Measurements from ENCODE around the gene UST.
"Not testable (repeated sequence)": the region's sequence is repeated elsewhere in the genome, so short reads cannot be mapped to it uniquely, and the experiment has no call there.

Gene UST

DNA sequence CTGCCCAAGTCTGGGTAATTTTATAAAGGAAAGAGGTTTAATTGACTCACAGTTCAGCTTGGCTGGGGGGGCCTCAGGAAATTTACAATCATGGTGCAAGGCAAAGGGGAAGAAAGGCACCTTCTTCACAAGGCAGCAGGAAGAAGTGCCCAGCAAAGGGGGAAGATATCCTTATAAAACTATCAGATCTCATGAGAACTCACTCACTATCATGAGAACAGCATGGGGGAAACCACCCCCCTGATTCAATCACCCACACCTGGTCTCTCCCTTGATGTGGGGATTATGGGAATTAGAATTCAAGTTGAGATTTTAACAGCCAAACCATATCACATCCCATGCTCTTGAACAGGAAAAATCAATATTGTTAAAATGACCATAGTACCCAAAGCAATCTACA, 355.5 kb downstream of the UST start:
- DNase-seq = no peak

GRCh38 chr6:149103950-149104349, 357.1 kb downstream of the UST start:
- DNase-seq = not testable (repeated sequence)

DNA sequence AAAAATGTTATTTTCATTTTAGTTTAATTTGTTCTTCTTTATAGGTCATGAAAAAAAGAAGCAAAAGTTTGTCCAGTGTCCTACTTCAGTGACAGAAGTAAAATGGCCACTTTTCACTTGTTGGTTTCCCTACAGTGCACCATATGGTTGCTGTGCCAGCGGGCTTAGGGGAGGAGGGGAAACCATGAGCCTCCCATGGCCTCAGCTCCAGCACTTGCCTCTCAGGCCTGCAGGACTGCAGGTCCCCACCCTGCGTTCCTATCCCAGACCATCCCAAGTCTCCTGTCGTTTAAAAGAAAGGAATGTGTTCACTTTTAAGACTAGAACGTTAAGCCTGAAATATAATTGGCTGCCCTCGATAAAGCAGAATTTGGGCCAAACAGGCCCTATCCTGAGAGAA, 360.7 kb downstream of the UST start:
- no peak for DNase-seq

DNA sequence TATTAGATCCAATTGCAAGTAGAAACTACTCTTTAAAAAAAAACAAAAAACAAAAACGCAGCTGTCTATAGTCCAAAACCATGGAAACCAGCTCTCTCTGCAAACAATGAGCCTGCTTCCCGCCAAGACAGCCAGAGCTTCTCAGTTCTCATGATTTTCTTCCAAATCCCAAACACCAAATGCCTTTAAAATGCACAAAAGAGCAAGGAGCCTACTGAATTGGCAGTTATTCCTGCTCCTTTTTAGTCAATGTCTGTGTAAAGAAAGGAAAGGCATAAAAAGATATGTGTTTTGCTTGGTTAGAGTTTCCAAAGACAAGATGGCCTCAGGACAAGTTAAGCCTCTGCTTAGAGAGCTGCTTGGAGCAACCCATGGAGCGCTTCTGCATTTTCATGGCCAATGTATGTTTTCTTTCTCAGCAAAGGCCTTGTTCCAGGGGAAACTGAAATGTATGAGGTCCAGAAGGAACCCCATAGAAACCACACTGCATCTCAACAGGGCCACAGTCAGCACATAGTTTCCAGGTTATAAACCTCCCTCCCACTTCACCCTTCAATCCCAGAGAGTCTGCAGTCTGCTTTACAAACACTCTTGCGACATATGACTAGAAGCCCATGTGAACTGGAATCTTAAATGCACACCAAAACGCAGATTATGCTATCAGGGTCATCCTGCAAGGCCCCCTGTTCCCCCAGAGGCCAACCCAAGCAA, 361.4 kb downstream of the UST start:
- DNase-seq = no peak

DNA sequence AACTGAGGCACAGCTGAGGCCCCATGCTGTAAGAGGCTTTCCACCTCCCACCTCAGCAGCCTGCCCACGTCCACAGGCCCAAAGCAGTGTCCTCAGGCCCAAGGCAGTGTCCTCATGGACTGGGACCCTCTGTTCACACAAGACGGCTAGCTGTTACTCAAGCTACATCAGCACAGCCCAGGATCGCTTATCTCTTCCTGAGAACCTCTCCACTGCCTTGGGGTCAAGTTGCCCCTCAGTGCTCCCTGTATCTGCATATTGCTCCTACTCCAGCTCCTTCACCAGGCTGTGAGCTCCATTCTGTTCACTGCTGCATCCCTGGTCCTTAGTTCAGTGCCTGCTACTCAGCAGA, 361.9 kb downstream of the UST start:
- no peak for DNase-seq

DNA sequence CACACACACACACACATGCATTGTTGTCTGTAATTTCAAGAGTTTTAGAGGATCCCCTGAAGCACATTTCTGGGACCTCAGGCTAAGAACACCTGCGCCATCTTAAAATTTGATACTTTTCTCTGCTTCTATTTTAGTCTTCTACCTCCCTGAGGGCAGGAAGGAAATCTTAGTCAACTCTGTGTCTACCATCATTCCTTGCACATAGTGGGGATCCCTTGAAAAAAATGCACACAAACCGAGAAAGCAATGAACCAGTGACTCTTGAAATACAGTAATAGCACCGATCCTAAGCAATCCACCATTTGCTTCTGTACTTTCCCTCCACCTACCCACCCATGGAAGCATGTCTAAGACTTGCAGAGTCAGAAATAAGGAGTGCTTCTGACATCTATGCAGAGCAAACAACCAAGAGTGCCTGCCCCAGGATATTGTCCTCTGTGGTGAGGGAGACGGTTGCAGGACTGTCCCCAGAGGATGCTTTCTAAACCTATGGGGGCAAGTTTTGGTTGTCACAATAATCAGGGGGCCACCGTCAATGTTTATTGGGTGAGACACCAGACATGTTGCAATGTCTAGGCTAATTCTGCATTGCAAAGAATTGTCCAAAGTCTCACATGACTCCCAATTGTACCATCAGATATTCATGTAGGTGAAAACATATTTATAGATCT, 362.7 kb downstream of the UST start:
- DNase-seq = no peak

DNA sequence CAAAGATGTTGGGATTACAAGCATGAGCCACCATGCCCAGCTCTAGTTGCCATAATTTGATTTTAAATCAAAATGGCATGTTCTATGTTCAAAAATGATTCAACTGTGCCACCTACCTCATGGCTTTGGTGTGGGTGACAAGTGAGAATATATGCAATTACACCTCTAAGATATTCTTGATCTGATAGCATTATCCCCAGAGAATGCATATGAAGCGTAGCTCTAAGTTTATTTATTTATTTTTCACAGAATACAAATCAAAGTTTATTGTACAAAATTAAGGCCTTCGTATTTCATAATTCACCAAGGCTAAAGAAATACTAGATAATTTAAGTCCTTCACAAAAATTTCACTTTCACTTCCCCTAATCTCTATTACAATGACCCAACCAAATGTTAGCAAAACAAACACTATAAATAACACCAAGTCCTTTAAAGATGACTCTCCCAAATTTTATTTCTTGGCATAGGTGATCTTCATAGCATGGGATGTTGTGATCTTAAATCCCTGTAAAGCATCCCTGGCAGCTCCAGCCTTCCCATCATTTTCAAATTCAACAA, 364.8 kb downstream of the UST start:
- no peak for DNase-seq

GRCh38 chr6:149112976-149113375, 366.1 kb downstream of the UST start:
- no peak for DNase-seq

- DNase-seq = no peak
Observed at GRCh38 chr6:149114167-149114566, 367.3 kb downstream of the UST start.

GRCh38 chr6:149118737-149119653, 372.2 kb downstream of the UST start:
- no peak for DNase-seq

DNA sequence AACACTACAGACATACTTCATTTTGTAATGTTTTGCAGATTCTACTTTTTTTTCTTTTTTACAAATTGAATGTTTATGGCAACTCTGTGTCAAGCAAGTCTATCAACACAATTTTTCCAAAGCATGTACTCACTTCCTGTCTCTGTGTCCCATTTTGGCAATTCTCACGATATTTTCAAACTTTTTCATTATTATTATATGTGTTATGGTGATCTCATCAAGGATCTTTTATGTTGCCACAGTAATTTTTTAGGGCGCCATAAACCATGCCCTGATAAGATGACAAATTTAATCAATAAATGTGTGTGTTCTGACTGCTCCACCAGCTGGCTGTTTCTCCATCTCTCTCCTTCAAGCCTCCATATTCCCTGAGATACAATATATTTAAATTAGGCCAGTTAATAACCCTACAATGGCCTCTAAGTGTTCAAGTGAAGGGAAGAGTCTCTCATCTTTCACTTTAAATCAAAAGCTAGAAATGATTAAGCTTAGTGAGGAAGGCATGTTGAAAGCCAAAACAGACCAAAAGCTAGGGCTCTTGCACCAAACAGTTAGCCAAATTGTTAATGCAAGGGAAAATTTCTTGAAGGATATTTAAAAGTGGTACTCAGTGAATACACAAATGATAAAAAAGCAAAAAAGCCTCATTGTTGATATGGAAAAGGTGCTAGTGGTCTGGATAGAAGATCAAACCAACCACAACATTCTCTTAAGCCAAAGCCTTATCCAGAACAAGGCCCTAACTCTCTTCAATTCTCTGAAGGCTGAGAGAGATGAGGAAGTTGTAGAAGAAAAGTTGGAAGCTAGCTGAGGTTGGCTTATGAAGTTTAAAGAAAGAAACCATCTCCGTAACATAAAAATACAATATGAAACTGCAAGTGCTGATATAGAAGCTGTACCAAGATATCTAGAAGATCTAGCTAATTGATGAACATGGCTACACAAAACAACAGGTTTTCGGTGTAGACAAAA, 376.3 kb downstream of the UST start:
- DNase-seq = no peak

DNA sequence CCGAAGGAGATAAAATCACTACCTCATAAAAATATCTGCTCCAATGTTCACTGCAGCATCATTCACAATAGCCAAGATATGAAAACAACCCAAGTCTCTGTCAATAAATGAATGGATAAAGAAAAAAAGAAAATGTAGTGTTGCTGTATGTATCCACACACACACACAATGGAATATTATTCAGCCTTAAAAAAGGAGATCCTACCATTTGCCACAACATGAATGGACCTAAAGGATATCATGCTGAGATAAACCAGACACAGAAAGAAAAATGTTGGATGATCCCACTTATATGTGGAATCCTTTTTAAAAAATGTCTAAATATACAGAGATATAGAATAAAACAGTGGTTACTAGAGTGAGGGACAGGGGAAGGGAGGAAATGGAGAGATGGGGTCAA, 378.5 kb downstream of the UST start:
- no peak for DNase-seq
